H1 (cell line): ENCODE data around the gene ODF2L. TPM values are rescaled to one million over a fixed set of nuclear protein-coding genes. Genes with fewer than 3 reads are reported as not detected.

Experiments used
- CTCF ChIA-PET: fragments of 300-600 bp; sonication (Branson Sonifier 250); formaldehyde crosslinking; loops from one replicate; lab custom pipeline; 2021; ENCODE audit not compliant: partially characterized antibody; lab: Charles Lee
- POLR2A ChIA-PET: fragments of 300-600 bp; sonication (Branson Sonifier 250); formaldehyde crosslinking; loops from one replicate; lab custom pipeline; 2021; ENCODE audit warnings: inconsistent platforms; ENCODE audit not compliant: partially characterized antibody; lab: Charles Lee
- DNase-seq, 2 experiments: peaks; one replicate each; pipeline versions ENCODE4 v3.0.0 to v3.0.0-alpha.2; 2010 to 2022; ENCODE audit warnings: low spot score in 2 of 2, low read depth in 1 of 2, mixed read lengths in 1 of 2
- FAIRE-seq: peaks from 2 replicates; lab custom pipeline; 2011; peaks lifted over from hg19 to GRCh38; lab: Jason Lieb, UNC
- H2AFZ ChIP-seq: 2 replicates; pipeline ENCODE4 v1.8.1; 2012; ENCODE audit warnings: low read length, inconsistent platforms
- H2AK5ac ChIP-seq: 2 replicates; pipeline ENCODE4 v1.6.1; 2013; ENCODE audit warnings: low read depth, low read length
- H2BK120ac ChIP-seq: replicated peaks from 2 replicates; pipeline ENCODE3; 2013; ENCODE audit warnings: low read depth, low read length, inconsistent platforms
- H2BK12ac ChIP-seq: 2 replicates; pipeline ENCODE4 v1.6.1; 2013; ENCODE audit warnings: low read depth, low read length
- H2BK15ac ChIP-seq: 2 replicates; pipeline ENCODE4 v1.6.1; 2013; ENCODE audit warnings: low read length
- H2BK20ac ChIP-seq: 2 replicates; pipeline ENCODE4 v1.6.1; 2013; ENCODE audit warnings: low read length
- H2BK5ac ChIP-seq: 2 replicates; pipeline ENCODE4 v1.6.1; 2013; ENCODE audit warnings: low read depth, low read length
- H3K14ac ChIP-seq: 2 replicates; pipeline ENCODE4 v1.6.1; 2013; ENCODE audit warnings: inconsistent platforms; ENCODE audit not compliant: insufficient read length
- H3K18ac ChIP-seq: 2 replicates; pipeline ENCODE4 v1.6.1; 2013; ENCODE audit warnings: low read length; ENCODE audit errors: extremely low read depth
- H3K23ac ChIP-seq: 2 replicates; pipeline ENCODE4 v1.6.1; 2013; ENCODE audit warnings: inconsistent platforms; ENCODE audit not compliant: insufficient read length
- H3K23me2 ChIP-seq: 2 replicates; pipeline ENCODE4 v1.6.1; 2013; ENCODE audit warnings: low read depth, low read length
- H3K27ac ChIP-seq: 2 replicates; pipeline ENCODE4 v1.6.1; 2011; ENCODE audit warnings: low read depth, low read length, inconsistent platforms
- H3K27me3 ChIP-seq, 4 experiments: replicated peaks in 1 of 4; 1 replicate in 1 of 4; 2 replicates in 3 of 4; pipeline versions ENCODE4 v1.6.1 to v1.8.1; 2011 to 2013; ENCODE audit warnings: low read length in 3 of 4, mild to moderate bottlenecking in 3 of 4, inconsistent platforms in 2 of 4, mixed read lengths in 2 of 4, moderate library complexity in 1 of 4; ENCODE audit not compliant: control insufficient read depth in 3 of 4, insufficient read depth in 3 of 4; ENCODE audit errors: extremely low read depth in 1 of 4
- H3K36me3 ChIP-seq, 4 experiments: 2 replicates each; pipeline versions ENCODE4 v1.6.1 to v1.8.1; 2011 to 2013; ENCODE audit warnings: mild to moderate bottlenecking in 4 of 4, low read length in 3 of 4, moderate library complexity in 2 of 4, control low read depth in 1 of 4, inconsistent platforms in 1 of 4; ENCODE audit not compliant: insufficient read depth in 4 of 4, control insufficient read depth in 2 of 4
- H3K4ac ChIP-seq: replicated peaks from 2 replicates; pipeline ENCODE3; 2013; ENCODE audit warnings: low read length, low read depth, mixed read lengths, inconsistent platforms; ENCODE audit not compliant: insufficient read length
- H3K4me1 ChIP-seq, 4 experiments: replicated peaks in 1 of 4; 1 replicate in 1 of 4; 2 replicates in 3 of 4; pipeline versions ENCODE4 v1.6.1 to v1.8.1; 2011 to 2013; ENCODE audit warnings: low read length in 3 of 4, inconsistent platforms in 2 of 4, mixed read lengths in 1 of 4; ENCODE audit not compliant: insufficient read depth in 4 of 4, control insufficient read depth in 3 of 4
- H3K4me2 ChIP-seq, 2 experiments: 2 replicates each; pipeline versions ENCODE4 v1.6.1 to v1.8.1; 2011 to 2013; ENCODE audit warnings: low read depth in 2 of 2, low read length in 2 of 2, control low read depth in 1 of 2, inconsistent platforms in 1 of 2, mild to moderate bottlenecking in 1 of 2; ENCODE audit not compliant: insufficient read depth in 1 of 2
- H3K4me3 ChIP-seq, 4 experiments: fragments of 200-600, 300-600 bp in 1 of 4; sonication (generic), shearing (Covaris generic), sonication (Bioruptor Twin) in 1 of 4; 2 replicates each; pipeline versions ENCODE4 v1.5.1 to v1.8.1; 2011 to 2016; ENCODE audit warnings: low read length in 4 of 4, low read depth in 3 of 4, control low read depth in 2 of 4, inconsistent platforms in 2 of 4, mild to moderate bottlenecking in 2 of 4, mixed read lengths in 1 of 4, moderate library complexity in 1 of 4; ENCODE audit not compliant: insufficient read depth in 2 of 4; ENCODE audit errors: extremely low read depth in 1 of 4
- H3K56ac ChIP-seq: replicated peaks from 2 replicates; pipeline ENCODE3; 2013; ENCODE audit warnings: low read depth, mild to moderate bottlenecking, mixed read lengths, low read length, inconsistent platforms; ENCODE audit not compliant: insufficient read length
- H3K79me1 ChIP-seq: 2 replicates; pipeline ENCODE4 v1.6.1; 2013; ENCODE audit warnings: low read depth, low read length, control low read depth
- H3K79me2 ChIP-seq, 2 experiments: 2 replicates each; pipeline versions ENCODE4 v1.6.1 to v1.8.1; 2012 to 2013; ENCODE audit warnings: low read length in 2 of 2, mild to moderate bottlenecking in 2 of 2, inconsistent platforms in 1 of 2; ENCODE audit not compliant: insufficient read depth in 2 of 2, control insufficient read depth in 1 of 2
- H3K9ac ChIP-seq, 4 experiments: replicated peaks in 1 of 4; 1 replicate in 1 of 4; 2 replicates in 3 of 4; pipeline versions ENCODE4 v1.6.1 to v1.8.1; 2011 to 2013; ENCODE audit warnings: low read depth in 3 of 4, low read length in 3 of 4, control low read depth in 2 of 4, mild to moderate bottlenecking in 2 of 4, moderate library complexity in 2 of 4, inconsistent platforms in 1 of 4; ENCODE audit errors: extremely low read depth in 1 of 4
- H3K9me3 ChIP-seq, 2 experiments: 2 replicates each; pipeline versions ENCODE4 v1.6.1 to v1.8.1; 2012 to 2013; ENCODE audit warnings: mild to moderate bottlenecking in 2 of 2, moderate library complexity in 2 of 2, control low read depth in 1 of 2, inconsistent platforms in 1 of 2, low read depth in 1 of 2, low read length in 1 of 2, mixed read lengths in 1 of 2; ENCODE audit not compliant: insufficient read depth in 2 of 2
- H4K20me1 ChIP-seq, 2 experiments: replicated peaks in 1 of 2; 2 replicates each; pipeline versions ENCODE3 to v1.8.1; 2011 to 2013; ENCODE audit warnings: inconsistent platforms in 2 of 2, low read length in 2 of 2, mild to moderate bottlenecking in 1 of 2; ENCODE audit not compliant: insufficient read depth in 2 of 2, control insufficient read depth in 1 of 2
- H4K5ac ChIP-seq: 2 replicates; pipeline ENCODE4 v1.6.1; 2013; ENCODE audit warnings: low read length, low read depth, mixed read lengths, inconsistent platforms; ENCODE audit not compliant: insufficient read length
- H4K8ac ChIP-seq: 2 replicates; pipeline ENCODE4 v1.8.0; 2013; ENCODE audit warnings: mild to moderate bottlenecking, moderate library complexity, low read length, inconsistent platforms; ENCODE audit not compliant: insufficient read depth; ENCODE audit errors: extremely low read depth
- H4K91ac ChIP-seq: replicated peaks from 2 replicates; pipeline ENCODE3; 2013; ENCODE audit warnings: low read length, mixed read lengths, inconsistent platforms; ENCODE audit not compliant: insufficient read length
- EGR1 ChIP-seq: IDR thresholded peaks from 2 replicates; pipeline ENCODE4 v1.6.1; 2011; ENCODE audit warnings: low read depth, low read length, borderline replicate concordance
- KDM1A ChIP-seq: fragments of 200-600, 300-600 bp; sonication (generic); IDR thresholded peaks from 2 replicates; pipeline ENCODE4 v1.7.1; 2016; ENCODE audit warnings: mild to moderate bottlenecking, low read length, borderline replicate concordance
- RAD21 ChIP-seq, 2 experiments: IDR thresholded peaks in 1 of 2; conservative IDR thresholded peaks in 1 of 2; 2 replicates each; pipeline ENCODE4 v1.6.1; 2011; ENCODE audit warnings: low read depth in 2 of 2, low read length in 2 of 2, improper control_type of control experiment in 1 of 2, inconsistent platforms in 1 of 2, mild to moderate bottlenecking in 1 of 2, moderate library complexity in 1 of 2
- WGBS, 2 experiments: shearing (Covaris generic) in 1 of 2; methylation state at CpG; one replicate each; pipeline versions ENCODE4 v1.1.6 to v1.1.7; 2013 to 2015; ENCODE audit warnings: low lambda C conversion rate in 2 of 2, mixed read lengths in 2 of 2, inconsistent platforms in 1 of 2, low coverage in 1 of 2, missing lambda C conversion rate in 1 of 2; ENCODE audit not compliant: insufficient replicate concordance in 2 of 2, insufficient coverage in 1 of 2, insufficient read length in 1 of 2; ENCODE audit errors: extremely low coverage in 1 of 2, missing lambda C conversion rate in 1 of 2; 5-methylcytosine and 5-hydroxymethylcytosine counted together
- polyA plus RNA-seq, 7 experiments: library from polyadenylated mRNA; depleted of rRNA in 3 of 7; stranded (reverse) in 5 of 7; unstranded in 2 of 7; fragments of >200 nt in 5 of 7; fragments of 200-250 nt in 2 of 7; gene quantifications; 1 replicate in 5 of 7; 2 replicates in 1 of 7; 4 replicates in 1 of 7; pipeline versions ENCODE4 v1.2.1 to v1.2.3, GENCODE V29; 2011 to 2013; ENCODE audit warnings: missing spikeins in 2 of 7, mixed read lengths in 2 of 7
- total RNA-seq: library from RNA; stranded (reverse); fragmentation: NEBNext Ultra II Directional; extraction: Animal tissue kit (Norgen Biotek cat#: 25700); gene quantifications from 2 replicates; pipeline ENCODE4 v1.2.1, GENCODE V29; 2021

Gene ODF2L
- total and polyA plus RNA-seq, 2 of the 8 experiments (the other 6 are each of a cell fraction or from before 2014, with no cell fraction given): 3.2 to 27.1 TPM

DNA sequence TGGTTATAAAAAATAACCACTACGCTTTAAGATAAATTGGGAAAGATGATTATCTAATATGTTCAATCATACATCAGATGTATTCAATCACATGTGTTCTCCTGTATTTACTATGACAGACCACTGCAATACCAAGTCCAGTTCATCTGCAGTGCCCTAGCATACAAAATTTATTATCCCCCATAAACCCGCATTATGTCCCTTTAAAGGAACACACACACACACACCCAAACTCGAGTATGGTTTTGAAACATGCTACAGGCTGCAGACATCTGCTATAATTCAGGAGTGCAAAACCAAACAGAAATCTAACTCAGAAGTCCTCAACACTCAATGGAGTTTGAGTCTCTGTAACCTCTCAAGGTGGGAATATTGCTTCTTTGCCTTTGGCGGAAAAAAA is 14.9 kb downstream of the ODF2L start:
- no peak for FAIRE-seq

More for the DNA sequence above, 14.9 kb downstream of the ODF2L start:
- ChIA-PET POLR2A (no interaction called here), CTCF (no interaction called here)
- Histone ChIP-seq H4K5ac (no peak overlapping the region), H4K8ac (no peak overlapping the region), H4K91ac (no peak overlapping the region), H3K9ac (no peak overlapping the region), H3K4me1 (no peaks in the 10 kb centered on the region), H3K36me3 (peaks cover 0 to 10% (median 3%) of the 10 kb centered on the region in 4 experiments; a peak in 2 of 8 replicates), H3K4me2 (no peak overlapping the region), H3K9me3 (peaks cover 13 to 16% of the 10 kb centered on the region in 2 experiments), H3K27me3 (no peaks in the 10 kb centered on the region), H3K56ac (no peak overlapping the region), H3K23ac (no peak overlapping the region), H3K4ac (no peak overlapping the region), H3K4me3 (no peak overlapping the region), H2BK20ac (no peak overlapping the region), H3K79me2 (no peaks in the 10 kb centered on the region), H4K20me1 (no peaks in the 10 kb centered on the region), H2BK120ac (no peak overlapping the region), H3K18ac (no peak overlapping the region), H2BK12ac (no peak overlapping the region), H2BK5ac (no peak overlapping the region), H3K79me1 (no peaks in the 10 kb centered on the region), H3K23me2 (no peaks in the 10 kb centered on the region), H3K14ac (no peak overlapping the region), H2BK15ac (no peak overlapping the region), H2AK5ac (no peak overlapping the region), H3K27ac (no peak overlapping the region), H2AFZ (no peak overlapping the region)
- TF ChIP-seq RAD21 (IDR thresholded peaks at IDR 0.05 in 1 of 2, conservative IDR thresholded peaks at IDR 0.05 in 1 of 2; ENCODE audit: low read depth in 2 of 2, low read length in 2 of 2) (no peak), EGR1 (no peak), KDM1A (no peak)
- no peak for DNase-seq
- 94% methylated on average over 4 of the region's 4 CpGs; no CpG with 5 or more reads in 1 of the 2 experiments for WGBS, 2 experiments
